ENCODE measurements around the gene PFN1. TPM values are rescaled to one million over a fixed set of nuclear protein-coding genes. Genes with fewer than 3 reads are reported as not detected.

The PFN1 gene
- total RNA-seq, 1 experiment from 2014 or later: 367 TPM

- Mint-ChIP-seq H3K27me3 (ENCODE audit: insufficient read depth, unreplicated experiment) (no peaks in the 10 kb centered on the region), H3K27ac (ENCODE audit: unreplicated experiment) (no peak overlapping the region), H3K4me3 (ENCODE audit: unreplicated experiment) (no peak overlapping the region), H3K9me3 (ENCODE audit: unreplicated experiment) (no peaks in the 10 kb centered on the region), H3K4me1 (ENCODE audit: low read depth, unreplicated experiment) (peaks cover 10% of the 10 kb centered on the region), H3K36me3 (ENCODE audit: insufficient read depth, unreplicated experiment) (peaks cover 20% of the 10 kb centered on the region)
- intact Hi-C loops (cut with micrococcal nuclease; ENCODE audit: unreplicated experiment): no loop called here
- no peak overlapping the region for H3K4me3 ChIP-seq (ENCODE audit: low read depth, low read length)
- ChIA-PET POLR2A (no interaction called here), CTCF (no interaction called here)
- H3K27me3 ChIP-seq (replicated peaks; ENCODE audit: control insufficient read depth, insufficient read depth, low read length): no peaks in the 10 kb centered on the region
- no peaks in the 10 kb centered on the region for H3K9me3 ChIP-seq
- no peaks in the 10 kb centered on the region for H3K36me3 ChIP-seq (ENCODE audit: control insufficient read depth, insufficient read depth, low read length)
- no peak for DNase-seq
- no TSS peak for BruUV-seq (replicated peaks)
- TF ChIP-seq CTCF (IDR thresholded peaks at IDR 0.05; ENCODE audit: insufficient read depth in 1 of 2, low read depth in 1 of 2, low read length in 1 of 2, severe bottlenecking in 1 of 2, unreplicated experiment in 1 of 2): no peak
- H3K4me1 ChIP-seq: peaks cover 3% of the 10 kb centered on the region; the same call in 1 of the 2 replicates
These were observed 49.4 kb downstream of the PFN1 start for GRCh38 chr17:4898927-4899326.

GRCh38 chr17:4898351-4898750 lies 50.0 kb downstream of the PFN1 start:
- no peak overlapping the region for H3K27ac Mint-ChIP-seq (ENCODE audit: unreplicated experiment)
- H3K4me3 Mint-ChIP-seq (ENCODE audit: unreplicated experiment): no peak overlapping the region
- ChIA-PET POLR2A (no interaction called here), CTCF (no interaction called here)
- intact Hi-C loops (cut with micrococcal nuclease; ENCODE audit: unreplicated experiment): no loop called here
- no peak overlapping the region for H3K4me3 ChIP-seq (ENCODE audit: low read depth, low read length)
- peaks cover 7% of the 10 kb centered on the region for H3K4me1 Mint-ChIP-seq (ENCODE audit: low read depth, unreplicated experiment)
- H3K36me3 ChIP-seq (ENCODE audit: control insufficient read depth, insufficient read depth, low read length): no peaks in the 10 kb centered on the region
- peaks cover 2% of the 10 kb centered on the region; the same call in 1 of the 2 replicates for H3K4me1 ChIP-seq
- no peaks in the 10 kb centered on the region for H3K27me3 Mint-ChIP-seq (ENCODE audit: insufficient read depth, unreplicated experiment)
- no TSS peak for BruUV-seq (replicated peaks)
- H3K27me3 ChIP-seq (replicated peaks; ENCODE audit: control insufficient read depth, insufficient read depth, low read length): no peaks in the 10 kb centered on the region
- no peaks in the 10 kb centered on the region for H3K9me3 ChIP-seq
- DNase-seq: no peak
- no peak for TF ChIP-seq CTCF (IDR thresholded peaks at IDR 0.05; ENCODE audit: insufficient read depth in 1 of 2, low read depth in 1 of 2, low read length in 1 of 2, severe bottlenecking in 1 of 2, unreplicated experiment in 1 of 2)
- no peaks in the 10 kb centered on the region for H3K9me3 Mint-ChIP-seq (ENCODE audit: unreplicated experiment)
- peaks cover 17% of the 10 kb centered on the region for H3K36me3 Mint-ChIP-seq (ENCODE audit: insufficient read depth, unreplicated experiment)

- no peaks in the 10 kb centered on the region for H3K4me1 ChIP-seq
- intact Hi-C loops (cut with micrococcal nuclease; ENCODE audit: unreplicated experiment): no loop called here
- H3K36me3 Mint-ChIP-seq (ENCODE audit: insufficient read depth, unreplicated experiment): peaks cover 12% of the 10 kb centered on the region
- peaks cover 2% of the 10 kb centered on the region for H3K4me1 Mint-ChIP-seq (ENCODE audit: low read depth, unreplicated experiment)
- no peak overlapping the region for H3K4me3 Mint-ChIP-seq (ENCODE audit: unreplicated experiment)
- no peaks in the 10 kb centered on the region for H3K9me3 Mint-ChIP-seq (ENCODE audit: unreplicated experiment)
- CTCF ChIA-PET: no interaction called here
- DNase-seq: no peak
- no peak for TF ChIP-seq CTCF (IDR thresholded peaks at IDR 0.05; ENCODE audit: insufficient read depth in 1 of 2, low read depth in 1 of 2, low read length in 1 of 2, severe bottlenecking in 1 of 2, unreplicated experiment in 1 of 2)
- no peak overlapping the region for H3K27ac Mint-ChIP-seq (ENCODE audit: unreplicated experiment)
- H3K4me3 ChIP-seq (ENCODE audit: low read depth, low read length): no peak overlapping the region
- POLR2A ChIA-PET: no interaction called here
- H3K9me3 ChIP-seq: no peaks in the 10 kb centered on the region
- H3K36me3 ChIP-seq (ENCODE audit: control insufficient read depth, insufficient read depth, low read length): no peaks in the 10 kb centered on the region
- BruUV-seq (replicated peaks): no TSS peak
- H3K27me3 Mint-ChIP-seq (ENCODE audit: insufficient read depth, unreplicated experiment): no peaks in the 10 kb centered on the region
- H3K27me3 ChIP-seq (replicated peaks; ENCODE audit: control insufficient read depth, insufficient read depth, low read length): no peaks in the 10 kb centered on the region
These were observed 50.5 kb downstream of the PFN1 start for GRCh38 chr17:4897785-4898184.

Measured in Caco-2 (cell line).